AG10803 (cell line): ENCODE data around the gene TMEM132C.
A peak's percentile ranks its signal among the peaks of the same experiment; 100 is the strongest.

ENCODE experiments used
- DNase-seq: peaks from one replicate; pipeline ENCODE4 v3.0.0; 2010; ENCODE audit warnings: low read depth
- H3K4me3 ChIP-seq: 2 replicates; pipeline ENCODE4 v1.5.1; 2011; ENCODE audit warnings: mild to moderate bottlenecking, low read length, control low read depth
- TF ChIP-seq, protein P1 (sequence below): conservative IDR thresholded peaks from 2 replicates; pipeline ENCODE4 v1.5.1; 2011; ENCODE audit warnings: mild to moderate bottlenecking, low read length, control low read depth, inconsistent platforms

The TMEM132C gene

DNA sequence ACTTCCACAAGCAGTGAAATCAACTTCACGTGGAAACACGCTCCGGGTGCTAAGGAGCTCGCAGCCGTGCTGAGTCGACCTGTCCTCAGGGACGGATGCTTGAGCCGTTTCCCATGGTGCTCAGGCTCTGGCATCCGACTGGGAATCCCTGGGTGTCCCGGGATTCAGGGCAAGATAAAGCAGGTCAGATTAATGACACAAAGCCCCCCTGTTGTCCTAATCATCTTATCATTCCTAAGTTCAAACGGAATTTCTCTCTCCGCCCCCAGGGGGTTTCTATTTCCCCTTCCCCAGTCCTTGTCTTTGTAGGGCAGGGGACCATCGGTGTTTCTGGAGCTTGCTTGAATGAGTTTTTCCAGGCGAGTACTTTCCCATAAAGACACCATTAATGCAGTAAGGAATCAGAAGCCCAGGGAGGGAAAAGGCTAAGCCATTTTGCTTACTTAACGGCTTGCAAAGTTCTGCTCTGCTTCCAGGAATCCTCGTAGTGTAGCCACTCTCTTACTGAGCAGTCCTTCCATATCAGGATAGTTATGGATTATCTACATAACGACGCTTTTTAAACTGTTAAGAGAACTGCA is 116.5 kb downstream of the TMEM132C start:
- no peak for DNase-seq
- TF ChIP-seq, protein P1, sequence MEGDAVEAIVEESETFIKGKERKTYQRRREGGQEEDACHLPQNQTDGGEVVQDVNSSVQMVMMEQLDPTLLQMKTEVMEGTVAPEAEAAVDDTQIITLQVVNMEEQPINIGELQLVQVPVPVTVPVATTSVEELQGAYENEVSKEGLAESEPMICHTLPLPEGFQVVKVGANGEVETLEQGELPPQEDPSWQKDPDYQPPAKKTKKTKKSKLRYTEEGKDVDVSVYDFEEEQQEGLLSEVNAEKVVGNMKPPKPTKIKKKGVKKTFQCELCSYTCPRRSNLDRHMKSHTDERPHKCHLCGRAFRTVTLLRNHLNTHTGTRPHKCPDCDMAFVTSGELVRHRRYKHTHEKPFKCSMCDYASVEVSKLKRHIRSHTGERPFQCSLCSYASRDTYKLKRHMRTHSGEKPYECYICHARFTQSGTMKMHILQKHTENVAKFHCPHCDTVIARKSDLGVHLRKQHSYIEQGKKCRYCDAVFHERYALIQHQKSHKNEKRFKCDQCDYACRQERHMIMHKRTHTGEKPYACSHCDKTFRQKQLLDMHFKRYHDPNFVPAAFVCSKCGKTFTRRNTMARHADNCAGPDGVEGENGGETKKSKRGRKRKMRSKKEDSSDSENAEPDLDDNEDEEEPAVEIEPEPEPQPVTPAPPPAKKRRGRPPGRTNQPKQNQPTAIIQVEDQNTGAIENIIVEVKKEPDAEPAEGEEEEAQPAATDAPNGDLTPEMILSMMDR: no peak

DNA sequence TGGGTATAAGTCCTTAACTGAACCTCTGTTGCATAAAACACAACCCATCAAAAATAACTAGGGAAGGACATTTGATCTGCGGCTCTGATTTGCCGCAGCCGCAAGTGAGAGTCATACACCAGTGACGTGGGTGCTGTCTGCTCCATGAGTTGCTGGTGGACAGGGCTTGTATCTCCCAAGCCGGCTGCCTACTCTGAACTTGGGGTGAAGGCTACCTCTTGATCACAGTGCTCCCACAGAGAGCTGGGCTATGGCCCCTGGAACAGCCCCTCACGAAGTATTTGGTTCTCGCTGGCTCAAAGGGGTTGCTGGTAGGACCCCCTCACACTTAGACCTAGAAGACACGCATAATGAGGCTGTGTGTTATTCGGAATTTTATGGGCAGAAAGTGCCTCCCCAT is 118.8 kb downstream of the TMEM132C start:
- no peak for DNase-seq
- no peak overlapping the region for H3K4me3 ChIP-seq
- TF ChIP-seq, protein P1: no peak

More for the DNA sequence above, 116.5 kb downstream of the TMEM132C start:
- no peak overlapping the region for H3K4me3 ChIP-seq

GRCh38 chr12:128387811-128388422 is 120.9 kb downstream of the TMEM132C start:
- TF ChIP-seq, protein P1: 0 out of 2 replicates have a peak, but pooled peaks have one; percentile 2
- DNase-seq: no peak
- no peak overlapping the region for H3K4me3 ChIP-seq

GRCh38 chr12:128388461-128389000 is 121.6 kb downstream of the TMEM132C start:
- H3K4me3 ChIP-seq: no peak overlapping the region
- DNase-seq: no peak
- TF ChIP-seq, protein P1: no peak

GRCh38 chr12:128393346-128393745 is 126.4 kb downstream of the TMEM132C start:
- no peak overlapping the region for H3K4me3 ChIP-seq
- no peak for DNase-seq
- TF ChIP-seq, protein P1: no peak

DNA sequence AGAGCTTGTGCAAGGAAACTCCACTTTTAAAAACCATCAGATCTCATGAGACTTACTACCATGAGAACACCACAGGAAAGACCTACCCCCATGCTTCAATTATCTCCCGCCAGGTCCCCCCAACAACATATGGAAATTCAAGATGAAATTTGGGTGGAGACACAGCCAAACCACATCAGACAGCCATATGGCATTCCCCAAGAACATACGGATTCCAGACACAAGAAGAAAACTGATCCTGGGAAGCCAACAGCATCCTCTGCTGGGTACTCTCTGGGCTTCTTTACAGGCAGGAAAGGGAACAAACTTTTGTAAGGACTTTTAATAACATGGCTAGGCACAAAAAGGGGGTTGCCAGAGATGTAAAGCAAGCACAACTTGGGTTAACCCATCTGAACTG is 127.2 kb downstream of the TMEM132C start:
- no peak for DNase-seq
- TF ChIP-seq, protein P1: no peak
- H3K4me3 ChIP-seq: no peak overlapping the region

DNA sequence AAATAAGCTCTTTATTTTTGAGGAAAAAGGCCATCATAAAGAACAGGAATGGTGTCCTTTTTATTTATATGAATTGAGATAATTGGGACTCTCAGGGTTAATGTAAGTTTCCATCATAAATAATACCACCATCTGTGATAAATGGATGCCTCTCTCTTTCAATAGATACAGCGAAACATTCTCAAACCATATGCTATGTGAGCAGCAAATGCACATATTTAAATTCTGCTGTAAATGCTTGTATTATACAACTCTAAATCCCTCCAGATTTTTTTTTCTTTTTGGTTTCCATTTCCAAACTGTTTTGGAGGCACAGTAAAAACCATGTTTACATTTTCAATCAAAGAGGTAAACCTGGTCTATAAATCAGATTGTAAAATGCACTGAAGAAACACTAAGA is 132.3 kb downstream of the TMEM132C start:
- TF ChIP-seq, protein P1: no peak
- no peak for DNase-seq

More for the DNA sequence above, 132.3 kb downstream of the TMEM132C start:
- no peak overlapping the region for H3K4me3 ChIP-seq
